ENCODE data around the gene ZNRF3.

- TF ChIP-seq TAF1 (IDR thresholded peaks at IDR 0.05; ENCODE audit: low read depth) (no peak), RAD21 (IDR thresholded peaks at IDR 0.05; ENCODE audit: low read depth) (no peak), EP300 (IDR thresholded peaks at IDR 0.05; ENCODE audit: borderline replicate concordance) (no peak), USF1 (IDR thresholded peaks at IDR 0.05) (no peak)
- TF ChIP-seq, protein P1, sequence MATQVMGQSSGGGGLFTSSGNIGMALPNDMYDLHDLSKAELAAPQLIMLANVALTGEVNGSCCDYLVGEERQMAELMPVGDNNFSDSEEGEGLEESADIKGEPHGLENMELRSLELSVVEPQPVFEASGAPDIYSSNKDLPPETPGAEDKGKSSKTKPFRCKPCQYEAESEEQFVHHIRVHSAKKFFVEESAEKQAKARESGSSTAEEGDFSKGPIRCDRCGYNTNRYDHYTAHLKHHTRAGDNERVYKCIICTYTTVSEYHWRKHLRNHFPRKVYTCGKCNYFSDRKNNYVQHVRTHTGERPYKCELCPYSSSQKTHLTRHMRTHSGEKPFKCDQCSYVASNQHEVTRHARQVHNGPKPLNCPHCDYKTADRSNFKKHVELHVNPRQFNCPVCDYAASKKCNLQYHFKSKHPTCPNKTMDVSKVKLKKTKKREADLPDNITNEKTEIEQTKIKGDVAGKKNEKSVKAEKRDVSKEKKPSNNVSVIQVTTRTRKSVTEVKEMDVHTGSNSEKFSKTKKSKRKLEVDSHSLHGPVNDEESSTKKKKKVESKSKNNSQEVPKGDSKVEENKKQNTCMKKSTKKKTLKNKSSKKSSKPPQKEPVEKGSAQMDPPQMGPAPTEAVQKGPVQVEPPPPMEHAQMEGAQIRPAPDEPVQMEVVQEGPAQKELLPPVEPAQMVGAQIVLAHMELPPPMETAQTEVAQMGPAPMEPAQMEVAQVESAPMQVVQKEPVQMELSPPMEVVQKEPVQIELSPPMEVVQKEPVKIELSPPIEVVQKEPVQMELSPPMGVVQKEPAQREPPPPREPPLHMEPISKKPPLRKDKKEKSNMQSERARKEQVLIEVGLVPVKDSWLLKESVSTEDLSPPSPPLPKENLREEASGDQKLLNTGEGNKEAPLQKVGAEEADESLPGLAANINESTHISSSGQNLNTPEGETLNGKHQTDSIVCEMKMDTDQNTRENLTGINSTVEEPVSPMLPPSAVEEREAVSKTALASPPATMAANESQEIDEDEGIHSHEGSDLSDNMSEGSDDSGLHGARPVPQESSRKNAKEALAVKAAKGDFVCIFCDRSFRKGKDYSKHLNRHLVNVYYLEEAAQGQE (IDR thresholded peaks at IDR 0.05; ENCODE audit: low read depth), result no peak
- TF ChIP-seq, protein P2, sequence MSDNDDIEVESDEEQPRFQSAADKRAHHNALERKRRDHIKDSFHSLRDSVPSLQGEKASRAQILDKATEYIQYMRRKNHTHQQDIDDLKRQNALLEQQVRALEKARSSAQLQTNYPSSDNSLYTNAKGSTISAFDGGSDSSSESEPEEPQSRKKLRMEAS (IDR thresholded peaks at IDR 0.05), result no peak
Measured at GRCh38 chr22:28906312-28906711, 22.9 kb downstream of the ZNRF3 start.

Measured in Ishikawa (cell line).